ENCODE results near the gene METTL3.

The METTL3 gene

GRCh38 chr14:21553266-21553665 is 42.1 kb upstream of the METTL3 start:
- TF ChIP-seq TAF1 (IDR thresholded peaks at IDR 0.05; ENCODE audit: borderline replicate concordance, insufficient read depth, low read length) (no peak), REST (IDR thresholded peaks at IDR 0.05; ENCODE audit: insufficient read depth in 1 of 2, low read depth in 2 of 2, low read length in 2 of 2) (no peak), SIN3A (IDR thresholded peaks at IDR 0.05; ENCODE audit: borderline replicate concordance, insufficient read depth, low read length) (no peak), FOXP2 (optimal IDR thresholded peaks at IDR 0.05; ENCODE audit: borderline replicate concordance, extremely low read depth, extremely low read length, insufficient read depth) (no peak)

GRCh38 chr14:21543963-21544362 is 32.8 kb upstream of the METTL3 start:
- no peak for TF ChIP-seq TAF1 (IDR thresholded peaks at IDR 0.05; ENCODE audit: borderline replicate concordance, insufficient read depth, low read length)
- TF ChIP-seq SIN3A (IDR thresholded peaks at IDR 0.05; ENCODE audit: borderline replicate concordance, insufficient read depth, low read length), result no peak
- no peak for TF ChIP-seq FOXP2 (optimal IDR thresholded peaks at IDR 0.05; ENCODE audit: borderline replicate concordance, extremely low read depth, extremely low read length, insufficient read depth)
- TF ChIP-seq REST (IDR thresholded peaks at IDR 0.05; ENCODE audit: insufficient read depth in 1 of 2, low read depth in 2 of 2, low read length in 2 of 2), result no peak
- TF ChIP-seq POLR2AphosphoS5 (IDR thresholded peaks at IDR 0.05; ENCODE audit: low read depth, low read length), result no peak

DNA sequence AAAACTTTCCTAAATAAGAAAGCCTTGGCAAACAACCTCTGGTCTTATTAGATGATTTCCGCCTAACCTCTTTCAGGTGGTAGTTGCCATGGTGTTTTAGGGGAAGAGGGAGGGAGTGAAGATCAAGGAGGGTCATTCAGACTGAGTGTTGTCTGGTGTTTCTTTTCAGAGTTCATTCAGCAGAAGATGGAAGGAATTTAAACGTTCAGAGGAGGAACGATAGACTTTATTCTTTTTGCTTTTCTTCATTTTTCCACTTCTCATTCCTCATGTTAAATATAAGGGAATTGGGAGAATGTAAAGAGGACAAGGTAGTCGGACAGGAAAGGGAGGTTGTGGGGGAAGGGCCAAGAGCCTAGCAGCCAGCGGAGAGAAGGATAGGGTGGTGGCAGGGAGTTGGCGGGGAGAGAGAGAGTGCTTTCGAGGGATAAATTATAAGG is 32.4 kb upstream of the METTL3 start:
- TF ChIP-seq POLR2AphosphoS5 (IDR thresholded peaks at IDR 0.05; ENCODE audit: low read depth, low read length) (no peak), REST (IDR thresholded peaks at IDR 0.05; ENCODE audit: insufficient read depth in 1 of 2, low read depth in 2 of 2, low read length in 2 of 2) (no peak), SIN3A (IDR thresholded peaks at IDR 0.05; ENCODE audit: borderline replicate concordance, insufficient read depth, low read length) (no peak), FOXP2 (optimal IDR thresholded peaks at IDR 0.05; ENCODE audit: borderline replicate concordance, extremely low read depth, extremely low read length, insufficient read depth) (no peak), TAF1 (IDR thresholded peaks at IDR 0.05; ENCODE audit: borderline replicate concordance, insufficient read depth, low read length) (no peak)

- no peak for TF ChIP-seq TAF1 (IDR thresholded peaks at IDR 0.05; ENCODE audit: borderline replicate concordance, insufficient read depth, low read length)
Measured at GRCh38 chr14:21541413-21542074, 30.4 kb upstream of the METTL3 start.

GRCh38 chr14:21539189-21539940 is 28.2 kb upstream of the METTL3 start:
- TF ChIP-seq REST (IDR thresholded peaks at IDR 0.05; ENCODE audit: insufficient read depth in 1 of 2, low read depth in 2 of 2, low read length in 2 of 2) (no peak), FOXP2 (optimal IDR thresholded peaks at IDR 0.05; ENCODE audit: borderline replicate concordance, extremely low read depth, extremely low read length, insufficient read depth) (no peak), SIN3A (IDR thresholded peaks at IDR 0.05; ENCODE audit: borderline replicate concordance, insufficient read depth, low read length) (no peak), POLR2AphosphoS5 (IDR thresholded peaks at IDR 0.05; ENCODE audit: low read depth, low read length) (no peak), TAF1 (IDR thresholded peaks at IDR 0.05; ENCODE audit: borderline replicate concordance, insufficient read depth, low read length) (no peak)
